ENCODE data around the gene MAEL.

- TF ChIP-seq CTCF (IDR thresholded peaks at IDR 0.05 in 2 of 3, conservative IDR thresholded peaks at IDR 0.05 in 1 of 3; ENCODE audit: borderline replicate concordance in 1 of 3, insufficient read depth in 1 of 3, low read depth in 2 of 3, low read length in 2 of 3) = peak; percentile 75 to 95 (median 88); a peak in 5 of 6 replicates
- no peak for TF ChIP-seq TCF7L2 (IDR thresholded peaks at IDR 0.05; ENCODE audit: borderline replicate concordance, extremely low read depth, insufficient read depth, insufficient read length)
- no peak for TF ChIP-seq ZNF274 (IDR thresholded peaks at IDR 0.05; ENCODE audit: low read depth, low read length)
- no peak for TF ChIP-seq REST (IDR thresholded peaks at IDR 0.05; ENCODE audit: low read depth)
- no peak for TF ChIP-seq POLR2AphosphoS5 (IDR thresholded peaks at IDR 0.05; ENCODE audit: low read depth, low read length)
- TF ChIP-seq EGR1 (IDR thresholded peaks at IDR 0.05; ENCODE audit: low read depth) = no peak
- no peak for TF ChIP-seq MAX (IDR thresholded peaks at IDR 0.05)
- peak; percentile 92 for TF ChIP-seq RAD21 (IDR thresholded peaks at IDR 0.05; ENCODE audit: low read depth)
Measured at GRCh38 chr1:167059045-167059808, 70.1 kb downstream of the MAEL start.
